ENCODE measurements around the gene CIAO2A.
"Not testable (repeated sequence)": the region's sequence is repeated elsewhere in the genome, so short reads cannot be mapped to it uniquely, and the experiment has no call there.

- TF ChIP-seq EZH2 (IDR thresholded peaks at IDR 0.05; ENCODE audit: borderline replicate concordance, low read depth, low read length, severe bottlenecking), result not testable (repeated sequence)
- TF ChIP-seq, protein P1, sequence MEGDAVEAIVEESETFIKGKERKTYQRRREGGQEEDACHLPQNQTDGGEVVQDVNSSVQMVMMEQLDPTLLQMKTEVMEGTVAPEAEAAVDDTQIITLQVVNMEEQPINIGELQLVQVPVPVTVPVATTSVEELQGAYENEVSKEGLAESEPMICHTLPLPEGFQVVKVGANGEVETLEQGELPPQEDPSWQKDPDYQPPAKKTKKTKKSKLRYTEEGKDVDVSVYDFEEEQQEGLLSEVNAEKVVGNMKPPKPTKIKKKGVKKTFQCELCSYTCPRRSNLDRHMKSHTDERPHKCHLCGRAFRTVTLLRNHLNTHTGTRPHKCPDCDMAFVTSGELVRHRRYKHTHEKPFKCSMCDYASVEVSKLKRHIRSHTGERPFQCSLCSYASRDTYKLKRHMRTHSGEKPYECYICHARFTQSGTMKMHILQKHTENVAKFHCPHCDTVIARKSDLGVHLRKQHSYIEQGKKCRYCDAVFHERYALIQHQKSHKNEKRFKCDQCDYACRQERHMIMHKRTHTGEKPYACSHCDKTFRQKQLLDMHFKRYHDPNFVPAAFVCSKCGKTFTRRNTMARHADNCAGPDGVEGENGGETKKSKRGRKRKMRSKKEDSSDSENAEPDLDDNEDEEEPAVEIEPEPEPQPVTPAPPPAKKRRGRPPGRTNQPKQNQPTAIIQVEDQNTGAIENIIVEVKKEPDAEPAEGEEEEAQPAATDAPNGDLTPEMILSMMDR (IDR thresholded peaks at IDR 0.05; ENCODE audit: borderline replicate concordance, extremely low read depth, low read length, poor library complexity, severe bottlenecking), result not testable (repeated sequence)
Measured at GRCh38 chr15:64073496-64073895, 20.1 kb downstream of the CIAO2A start.
